ENCODE data around the gene TMEM95. TPM values are rescaled to one million over a fixed set of nuclear protein-coding genes. Genes with fewer than 3 reads are reported as not detected.
A peak's percentile ranks its signal among the peaks of the same experiment; 100 is the strongest.

The TMEM95 gene
- total RNA-seq, 2 experiments from 2014 or later = 0.16 TPM; not detected in 1

DNA sequence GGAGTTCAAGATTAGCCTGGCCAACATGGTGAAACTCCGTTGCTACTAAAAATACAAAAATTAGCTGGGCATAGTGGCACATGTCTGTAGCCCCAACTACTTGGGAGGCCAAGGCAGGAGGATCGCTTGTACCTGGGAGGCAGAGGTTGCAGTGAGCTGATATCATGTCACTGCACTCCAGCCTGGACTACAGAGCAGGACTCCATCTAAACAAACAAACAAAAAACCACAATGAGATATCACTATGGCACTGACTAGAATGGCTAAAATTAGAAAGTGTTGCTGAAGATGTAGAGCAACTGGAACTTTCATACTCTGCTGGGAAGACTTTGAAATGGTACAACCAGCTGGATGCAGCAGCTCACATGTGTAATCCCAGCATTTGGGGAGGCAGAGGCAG is 19.4 kb downstream of the TMEM95 start:
- CTCF ChIA-PET = interaction anchor here (1.3 to 3.0 kb wide), 2 partner anchors 18 to 186 kb away, joined by 6 to 13 read pairs; partner anchors contain the start of gene TMEM95
- intact Hi-C loops (cut with DNase I, micrococcal nuclease) = no loop called here
- no peak overlapping the region for H3K4me3 Mint-ChIP-seq

DNA sequence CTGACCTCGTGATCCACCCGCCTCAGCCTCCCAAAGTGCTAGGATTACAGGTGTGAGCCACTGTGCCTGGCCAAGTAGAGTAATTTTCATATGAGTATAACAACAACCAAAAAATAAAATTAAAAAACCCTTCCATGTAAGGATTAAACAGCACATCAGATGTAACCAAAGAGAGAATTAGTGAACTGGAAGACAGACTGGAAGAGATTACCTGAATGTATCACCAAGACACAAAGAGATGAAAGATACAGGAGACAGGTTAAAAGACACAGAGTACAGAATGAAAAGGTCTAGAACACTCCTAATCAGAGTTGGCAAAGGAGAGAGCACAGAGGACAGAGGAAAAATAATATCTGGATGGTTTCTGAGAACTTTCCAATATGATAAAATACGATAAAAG is 24.2 kb downstream of the TMEM95 start:
- peaks cover 1% of the 10 kb centered on the region for H3K36me3 Mint-ChIP-seq (ENCODE audit: low read depth)
- POLR2A ChIA-PET = interaction anchor here (0.7 kb wide), 1 partner anchor 50 kb away, joined by 3 read pairs; no protein-coding TSS in a partner anchor

More for the DNA sequence above, 19.4 kb downstream of the TMEM95 start:
- Mint-ChIP-seq H3K36me3 (ENCODE audit: low read depth) (no peaks in the 10 kb centered on the region), H3K27ac (no peak overlapping the region), H3K9me3 (ENCODE audit: low read depth) (peaks cover 4% of the 10 kb centered on the region), H3K4me1 (no peaks in the 10 kb centered on the region), H3K27me3 (peaks cover 9% of the 10 kb centered on the region)
- ATAC-seq (no peak), DNase-seq (no peak)
- POLR2A ChIA-PET = no interaction called here

DNA sequence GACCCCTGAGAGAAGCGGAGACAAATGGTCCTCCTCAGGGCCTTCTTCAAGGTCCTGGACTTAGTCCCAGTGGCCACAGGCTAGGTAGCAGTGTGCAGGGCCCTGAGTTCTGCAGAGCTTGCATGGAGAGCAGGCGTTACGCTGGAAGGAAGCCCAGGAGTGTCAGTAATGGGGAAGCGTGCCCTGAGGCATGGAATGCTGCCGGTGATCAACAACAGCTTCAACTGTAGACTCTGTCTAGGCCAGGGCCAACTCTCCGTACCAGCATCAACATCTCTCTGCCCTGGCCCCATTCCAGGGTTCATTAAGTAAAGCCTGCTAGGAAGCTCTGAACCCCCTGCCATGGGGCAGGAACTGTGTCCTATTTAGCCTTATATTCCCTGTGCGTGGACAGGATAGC is 25.4 kb downstream of the TMEM95 start:
- peaks cover 4% of the 10 kb centered on the region for H3K9me3 Mint-ChIP-seq (ENCODE audit: low read depth)
- CTCF ChIA-PET = no interaction called here
- ATAC-seq (no peak), DNase-seq (no peak)
- POLR2A ChIA-PET = no interaction called here
- H3K4me3 Mint-ChIP-seq = no peak overlapping the region
- H3K27ac Mint-ChIP-seq = no peak overlapping the region
- peaks cover 1% of the 10 kb centered on the region for H3K36me3 Mint-ChIP-seq (ENCODE audit: low read depth)
- peaks cover 33% of the 10 kb centered on the region for H3K27me3 Mint-ChIP-seq
- H3K4me1 Mint-ChIP-seq = peaks cover 10% of the 10 kb centered on the region
- intact Hi-C loops (cut with DNase I, micrococcal nuclease) = no loop called here

More for the DNA sequence above, 24.2 kb downstream of the TMEM95 start:
- Mint-ChIP-seq H3K4me3 (no peak overlapping the region), H3K27ac (no peak overlapping the region), H3K4me1 (peaks cover 4% of the 10 kb centered on the region), H3K9me3 (ENCODE audit: low read depth) (peaks cover 4% of the 10 kb centered on the region), H3K27me3 (peaks cover 36% of the 10 kb centered on the region)
- intact Hi-C loops (cut with DNase I, micrococcal nuclease) = no loop called here
- CTCF ChIA-PET = no interaction called here
- no peak for ATAC-seq
- DNase-seq = no peak

DNA sequence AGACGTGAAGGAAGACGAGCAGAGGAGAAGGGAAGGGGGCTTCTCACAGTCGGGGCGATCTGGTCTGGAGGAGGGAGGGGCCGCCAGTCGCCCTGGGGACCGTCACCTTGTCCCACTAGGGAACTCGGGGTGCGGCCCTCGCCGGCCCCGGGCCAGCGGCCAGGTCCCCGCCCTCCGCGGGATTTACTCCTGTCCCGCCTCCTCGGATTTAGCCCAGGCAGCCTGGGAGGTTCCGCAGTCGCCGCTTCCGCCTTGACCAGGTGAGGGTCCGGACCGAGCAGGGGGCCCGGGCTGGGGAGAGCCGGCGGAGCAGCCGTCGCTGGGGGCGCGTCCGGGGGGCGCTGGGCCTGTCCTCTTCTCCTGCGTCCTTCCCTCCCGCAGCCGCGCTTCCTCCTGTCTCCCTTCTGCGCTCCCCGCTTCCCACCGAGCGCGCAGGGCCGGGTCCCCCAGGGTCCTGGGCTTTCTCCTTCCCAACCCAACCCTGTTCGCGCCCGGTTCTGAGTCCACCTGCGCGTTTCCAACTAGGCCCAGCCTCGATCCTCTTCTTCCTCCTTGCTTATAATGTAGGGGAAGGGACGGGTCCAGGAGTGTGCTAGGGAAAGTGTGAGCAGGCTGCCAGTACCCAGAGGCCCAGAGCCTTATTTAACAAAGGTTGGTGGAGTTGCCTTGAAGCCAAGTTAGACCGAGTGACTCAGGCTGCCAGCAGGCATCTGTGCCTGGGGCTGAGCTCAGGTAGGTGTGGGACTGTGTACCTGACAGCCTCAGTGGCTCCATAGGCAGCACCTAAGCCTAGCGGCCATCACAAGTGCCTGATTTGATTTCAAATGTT is 26.1 kb downstream of the TMEM95 start, which contains the start of gene TNK1:
TSS of gene TNK1 (plus strand) at position 235 of the 829 bp plus-strand sequence. CDS start 1,838 bp downstream, outside the sequence.
- H3K36me3 Mint-ChIP-seq (ENCODE audit: low read depth) = peaks cover 1% of the 10 kb centered on the region
- H3K27ac Mint-ChIP-seq = no peak within 1 kb of the TSS
- ChIA-PET CTCF (interaction anchor here (1.1 kb wide), 1 partner anchor 25 kb away, joined by 3 read pairs; no protein-coding TSS in a partner anchor), POLR2A (no interaction called here)
- peaks cover 4% of the 10 kb centered on the region for H3K9me3 Mint-ChIP-seq (ENCODE audit: low read depth)
- peaks cover 33% of the 10 kb centered on the region for H3K27me3 Mint-ChIP-seq
- H3K4me3 Mint-ChIP-seq = no peak within 1 kb of the TSS
- ATAC-seq = no peak
- no peak for DNase-seq
- intact Hi-C loops (cut with DNase I, micrococcal nuclease) = no loop called here
- peaks cover 10% of the 10 kb centered on the region for H3K4me1 Mint-ChIP-seq

DNA sequence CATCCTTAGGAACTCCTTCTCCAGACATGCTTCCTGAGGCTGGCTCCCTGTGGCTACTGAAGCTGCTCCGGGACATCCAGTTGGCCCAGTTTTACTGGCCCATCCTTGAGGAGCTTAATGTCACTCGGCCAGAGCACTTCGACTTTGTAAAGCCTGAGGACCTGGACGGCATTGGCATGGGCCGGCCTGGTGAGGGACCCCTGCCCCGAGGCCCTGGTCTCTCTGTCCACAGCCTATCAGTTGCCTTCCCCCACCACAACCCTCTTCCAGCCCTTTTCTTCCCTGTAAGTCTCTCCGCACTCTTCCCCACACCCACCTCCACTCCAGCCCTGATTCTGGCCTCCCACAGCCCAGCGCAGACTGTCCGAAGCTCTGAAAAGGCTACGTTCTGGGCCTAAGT is 27.9 kb downstream of the TMEM95 start:
- H3K9me3 Mint-ChIP-seq (ENCODE audit: low read depth) = peaks cover 4% of the 10 kb centered on the region
- peaks cover 31% of the 10 kb centered on the region for H3K27me3 Mint-ChIP-seq
- H3K36me3 Mint-ChIP-seq (ENCODE audit: low read depth) = peaks cover 3% of the 10 kb centered on the region
- ATAC-seq (no peak), DNase-seq (no peak)
- H3K27ac Mint-ChIP-seq = no peak overlapping the region
- intact Hi-C loops (cut with DNase I, micrococcal nuclease) = no loop called here
- CTCF ChIA-PET = interaction anchor here (1.1 kb wide), 1 partner anchor 178 kb away, joined by 4 read pairs; no protein-coding TSS in a partner anchor
- H3K4me1 Mint-ChIP-seq = peaks cover 10% of the 10 kb centered on the region
- POLR2A ChIA-PET = interaction anchor here (0.5 kb wide), 1 partner anchor 13 kb away, joined by 3 read pairs; no protein-coding TSS in a partner anchor
- no peak overlapping the region for H3K4me3 Mint-ChIP-seq

DNA sequence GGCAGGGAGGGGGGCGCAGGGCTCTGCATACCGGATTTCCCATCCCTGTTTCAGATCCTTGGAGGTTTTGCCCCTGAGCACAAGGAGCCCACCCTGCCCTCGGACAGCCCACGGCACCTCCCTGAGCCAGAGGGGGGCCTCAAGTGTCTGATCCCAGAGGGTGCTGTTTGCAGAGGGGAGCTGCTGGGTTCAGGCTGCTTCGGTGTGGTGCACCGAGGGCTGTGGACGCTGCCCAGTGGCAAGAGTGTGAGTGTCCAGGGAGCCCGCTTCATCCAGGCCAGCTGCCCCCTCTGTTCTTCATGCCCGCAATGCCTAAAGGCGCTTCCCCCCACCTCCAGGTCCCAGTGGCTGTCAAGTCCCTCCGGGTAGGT is 28.4 kb downstream of the TMEM95 start:
- peaks cover 3% of the 10 kb centered on the region for H3K36me3 Mint-ChIP-seq (ENCODE audit: low read depth)
- peaks cover 4% of the 10 kb centered on the region for H3K9me3 Mint-ChIP-seq (ENCODE audit: low read depth)
- CTCF ChIA-PET = interaction anchor here (1.1 kb wide), 1 partner anchor 177 kb away, joined by 4 read pairs; no protein-coding TSS in a partner anchor

DNA sequence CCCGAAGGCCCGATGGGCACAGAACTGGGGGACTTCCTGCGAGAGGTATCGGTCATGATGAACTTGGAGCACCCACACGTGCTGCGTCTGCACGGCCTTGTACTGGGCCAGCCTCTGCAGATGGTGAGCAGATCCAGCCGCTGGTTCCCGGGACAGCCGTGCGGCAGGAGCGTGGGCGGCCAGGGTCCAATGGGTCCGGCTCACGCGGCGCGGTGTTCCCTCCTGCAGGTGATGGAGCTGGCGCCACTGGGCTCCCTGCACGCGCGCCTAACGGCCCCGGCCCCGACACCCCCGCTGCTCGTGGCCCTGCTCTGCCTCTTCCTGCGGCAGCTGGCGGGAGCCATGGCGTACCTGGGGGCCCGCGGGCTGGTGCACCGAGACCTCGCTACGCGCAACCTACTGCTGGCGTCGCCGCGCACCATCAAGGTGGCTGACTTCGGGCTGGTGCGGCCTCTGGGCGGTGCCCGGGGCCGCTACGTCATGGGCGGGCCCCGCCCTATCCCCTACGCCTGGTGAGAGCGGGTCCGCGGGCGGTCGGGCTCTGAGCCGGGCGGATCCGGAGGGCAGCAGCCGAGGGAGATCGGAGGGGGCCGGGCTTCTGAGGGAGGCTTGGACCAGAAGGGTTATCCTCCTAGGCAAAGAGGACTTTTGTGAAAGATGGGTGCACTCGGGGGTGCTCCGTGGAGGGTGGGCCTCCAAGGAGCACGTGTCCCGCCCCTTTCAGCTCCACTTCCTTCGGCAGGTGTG is 29.0 kb downstream of the TMEM95 start:
- DNase-seq (peak; percentile 87), ATAC-seq (peak; percentile 97)
- H3K27me3 Mint-ChIP-seq = peaks cover 31% of the 10 kb centered on the region
- peaks cover 3% of the 10 kb centered on the region for H3K36me3 Mint-ChIP-seq (ENCODE audit: low read depth)
- peak overlapping the region; percentile 70 for H3K27ac Mint-ChIP-seq
- peak overlapping the region; percentile 73 for H3K4me3 Mint-ChIP-seq
- CTCF ChIA-PET = interaction anchor here (0.6 to 1.5 kb wide), 3 partner anchors 20 to 30 kb away, joined by 3 to 4 read pairs (median 3); partner anchors contain the start of gene TMEM256
- peaks cover 4% of the 10 kb centered on the region for H3K9me3 Mint-ChIP-seq (ENCODE audit: low read depth)
- H3K4me1 Mint-ChIP-seq = peaks cover 10% of the 10 kb centered on the region
- intact Hi-C loops (cut with DNase I, micrococcal nuclease) = loop anchor here (1.0 kb wide), 3 partner anchors 10 to 51 kb away; partner anchors contain the start of genes PLSCR3 (in 2 of the 2), TMEM102 (in 1 of the 2) and TMEM256 (in 1 of the 2)
- POLR2A ChIA-PET = interaction anchor here (0.6 kb wide), 2 partner anchors 16 to 19 kb away, joined by 3 to 7 read pairs; no protein-coding TSS in a partner anchor

More for the DNA sequence above, 28.4 kb downstream of the TMEM95 start:
- no peak overlapping the region for H3K27ac Mint-ChIP-seq
- H3K4me3 Mint-ChIP-seq = peak overlapping the region; percentile 25
- DNase-seq = no peak
- H3K4me1 Mint-ChIP-seq = peaks cover 10% of the 10 kb centered on the region
- peaks cover 31% of the 10 kb centered on the region for H3K27me3 Mint-ChIP-seq
- intact Hi-C loops (cut with DNase I, micrococcal nuclease) = no loop called here
- no peak for ATAC-seq
- POLR2A ChIA-PET = no interaction called here

DNA sequence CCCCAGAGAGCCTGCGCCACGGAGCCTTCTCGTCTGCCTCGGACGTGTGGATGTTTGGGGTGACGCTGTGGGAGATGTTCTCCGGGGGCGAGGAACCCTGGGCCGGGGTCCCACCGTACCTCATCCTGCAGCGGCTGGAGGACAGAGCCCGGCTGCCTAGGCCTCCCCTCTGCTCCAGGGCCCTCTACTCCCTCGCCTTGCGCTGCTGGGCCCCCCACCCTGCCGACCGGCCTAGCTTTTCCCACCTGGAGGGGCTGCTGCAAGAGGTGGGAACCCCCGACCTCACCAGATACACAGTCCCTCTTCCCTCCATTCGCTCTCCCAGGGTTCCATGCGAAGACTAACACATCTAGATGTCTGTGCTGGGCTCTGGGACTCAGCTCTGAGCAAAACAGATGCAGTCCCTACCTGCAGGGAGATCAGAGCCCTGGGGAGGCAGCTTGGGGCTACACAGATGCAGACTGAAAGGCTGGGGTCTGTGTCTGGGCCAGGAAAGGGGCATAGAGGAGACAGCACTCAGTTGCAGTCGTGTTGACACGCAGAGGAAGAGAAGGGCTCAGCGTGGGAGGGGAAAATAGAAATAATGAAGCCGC is 29.6 kb downstream of the TMEM95 start:
- peak overlapping the region; percentile 70 for H3K27ac Mint-ChIP-seq
- intact Hi-C loops (cut with DNase I, micrococcal nuclease) = loop anchor here (1.0 kb wide), 3 partner anchors 10 to 51 kb away; partner anchors contain the start of genes PLSCR3 (in 2 of the 2), TMEM102 (in 1 of the 2) and TMEM256 (in 1 of the 2)
- ChIA-PET CTCF (interaction anchor here (0.6 to 1.5 kb wide), 3 partner anchors 19 to 31 kb away, joined by 3 to 4 read pairs (median 3); partner anchors contain the start of gene TMEM256), POLR2A (interaction anchor here (0.6 kb wide), 1 partner anchor 16 kb away, joined by 7 read pairs; no protein-coding TSS in a partner anchor)
- peaks cover 10% of the 10 kb centered on the region for H3K4me1 Mint-ChIP-seq
- peaks cover 5% of the 10 kb centered on the region for H3K36me3 Mint-ChIP-seq (ENCODE audit: low read depth)
- H3K9me3 Mint-ChIP-seq (ENCODE audit: low read depth) = no peaks in the 10 kb centered on the region
- peaks cover 25% of the 10 kb centered on the region for H3K27me3 Mint-ChIP-seq
- no peak for DNase-seq
- H3K4me3 Mint-ChIP-seq = peak overlapping the region; percentile 73
- ATAC-seq = no peak

DNA sequence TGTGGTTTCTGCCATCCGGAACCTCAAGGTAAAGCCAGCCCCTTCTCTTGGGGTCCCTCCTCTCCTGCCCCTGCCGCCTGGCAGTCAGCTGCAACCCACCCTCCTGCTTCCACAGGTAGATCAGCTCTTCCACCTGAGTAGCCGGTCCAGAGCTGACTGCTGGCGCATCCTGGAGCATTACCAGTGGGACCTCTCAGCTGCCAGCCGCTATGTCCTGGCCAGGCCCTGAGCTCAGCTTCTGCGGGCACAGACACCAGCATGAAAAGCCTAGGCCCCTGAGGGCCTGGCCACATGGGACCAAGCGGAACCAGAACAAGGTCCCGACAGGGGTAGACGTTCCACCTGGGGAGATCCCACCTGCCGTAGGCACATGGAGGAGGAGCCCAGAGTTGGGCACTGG is 33.9 kb downstream of the TMEM95 start:
- H3K27me3 Mint-ChIP-seq = no peaks in the 10 kb centered on the region
- peaks cover 27% of the 10 kb centered on the region for H3K36me3 Mint-ChIP-seq (ENCODE audit: low read depth)
- ChIA-PET POLR2A (interaction anchor here (0.6 kb wide), 1 partner anchor 11 kb away, joined by 6 read pairs; no protein-coding TSS in a partner anchor), CTCF (interaction anchor here (0.6 to 0.8 kb wide), 2 partner anchors 20 to 58 kb away, joined by 3 read pairs; no protein-coding TSS in a partner anchor)
- peaks cover 27% of the 10 kb centered on the region for H3K4me1 Mint-ChIP-seq
- DNase-seq (no peak), ATAC-seq (no peak)
- intact Hi-C loops (cut with DNase I, micrococcal nuclease) = no loop called here
- H3K27ac Mint-ChIP-seq = no peak overlapping the region
- H3K9me3 Mint-ChIP-seq (ENCODE audit: low read depth) = no peaks in the 10 kb centered on the region
- H3K4me3 Mint-ChIP-seq = no peak overlapping the region

DNA sequence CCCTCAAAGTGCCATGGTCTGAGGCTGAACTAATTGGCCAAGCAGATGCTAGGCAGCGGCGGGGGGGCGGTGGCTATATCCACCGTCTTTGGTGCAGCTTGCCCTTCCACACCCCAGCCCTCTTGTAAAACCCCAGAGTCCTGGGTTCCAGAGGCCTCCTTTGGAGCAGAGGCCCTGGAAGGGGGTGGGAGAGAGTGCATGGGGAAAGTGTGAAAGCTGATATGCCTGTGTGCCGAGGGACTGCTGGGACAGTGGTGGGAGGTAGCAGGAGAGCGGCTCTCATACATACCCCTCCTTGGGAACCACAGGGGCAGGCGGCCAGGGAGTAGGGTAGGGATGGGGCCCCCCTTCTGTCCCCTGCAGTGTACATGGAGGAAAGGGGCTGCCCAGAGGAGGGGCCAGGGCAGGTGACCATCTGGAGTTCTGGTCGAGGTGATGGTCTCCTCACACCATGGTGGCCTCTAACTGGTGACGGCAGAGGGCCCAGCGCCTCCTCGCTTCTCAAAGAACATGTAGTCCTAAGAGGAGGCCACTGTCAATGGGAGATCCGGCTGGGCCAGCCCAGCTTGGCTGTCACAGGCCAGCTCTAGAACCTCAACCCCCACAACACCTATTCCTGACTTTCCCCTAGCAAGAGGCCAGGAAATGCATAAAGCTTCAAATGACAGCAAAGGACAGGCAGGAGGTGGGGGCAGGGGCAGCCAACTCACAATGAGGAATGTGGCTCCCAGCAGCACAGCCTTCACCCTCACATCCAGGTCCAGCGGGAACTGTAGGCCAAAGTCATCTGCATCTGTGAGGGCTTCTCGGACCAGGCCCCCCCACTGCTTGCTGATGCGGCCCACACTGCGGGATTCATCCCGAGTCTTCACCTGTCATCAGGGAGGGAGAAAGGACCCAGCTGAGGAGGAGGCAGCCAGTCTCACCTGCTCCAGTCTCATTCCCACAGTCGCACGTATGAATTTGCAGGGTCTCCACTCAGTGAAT is 35.3 kb downstream of the TMEM95 start:
- peaks cover 27% of the 10 kb centered on the region for H3K36me3 Mint-ChIP-seq (ENCODE audit: low read depth)
- no peak for DNase-seq
- no peak for ATAC-seq
- H3K4me1 Mint-ChIP-seq = peaks cover 26% of the 10 kb centered on the region
- no peak overlapping the region for H3K27ac Mint-ChIP-seq
- no peak overlapping the region for H3K4me3 Mint-ChIP-seq
- no peaks in the 10 kb centered on the region for H3K27me3 Mint-ChIP-seq
- POLR2A ChIA-PET = no interaction called here
- CTCF ChIA-PET = no interaction called here
- intact Hi-C loops (cut with DNase I, micrococcal nuclease) = no loop called here
- H3K9me3 Mint-ChIP-seq (ENCODE audit: low read depth) = no peaks in the 10 kb centered on the region

All from activated CD4-positive, alpha-beta T cell treated with anti-CD3 and anti-CD28 coated beads for 36 hours (primary cell).